ENCODE data around the gene ALDH1A1. TPM values are rescaled to one million over a fixed set of nuclear protein-coding genes. Genes with fewer than 3 reads are reported as not detected.

Gene ALDH1A1
- total and polyA plus RNA-seq, 2 donors (not counting 3 experiments of a cell fraction or from before 2014, with no cell fraction given) = 91.1 to 287 TPM

DNA sequence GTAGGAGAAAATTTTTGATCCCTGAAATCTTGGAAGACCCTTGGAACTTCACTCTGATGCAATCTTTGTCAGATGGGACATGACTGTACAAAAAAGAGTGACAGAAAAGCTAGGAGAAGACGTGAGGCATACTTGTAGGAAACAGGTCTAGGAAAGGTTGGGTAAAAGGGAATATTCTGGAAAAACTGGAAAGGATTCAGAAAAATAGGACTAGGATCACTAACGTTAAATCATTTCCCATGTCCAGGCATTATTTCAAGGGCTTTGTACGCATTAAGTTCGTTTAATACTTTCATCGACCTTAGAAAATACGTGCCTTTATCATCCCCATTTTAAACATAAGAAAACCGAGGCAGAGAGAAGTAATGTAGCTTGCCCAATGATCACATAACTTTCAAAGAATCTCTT lies 2.9 kb downstream of the ALDH1A1 start:
- Histone ChIP-seq H3K9ac (replicated peaks; ENCODE audit: extremely low read depth, insufficient read depth, low read length) (no peak overlapping the region), H3K79me2 (ENCODE audit: control insufficient read depth, insufficient read depth, low read length) (peaks cover 8% of the 10 kb centered on the region), H3K36me3 (ENCODE audit: control insufficient read depth in 2 of 2, extremely low read depth in 1 of 2, insufficient read depth in 2 of 2, low read length in 2 of 2) (peaks cover 0 to 2% of the 10 kb centered on the region in 2 experiments), H3K27ac (ENCODE audit: insufficient read depth, low read depth, low read length) (no peak overlapping the region), H3K4me2 (ENCODE audit: insufficient read depth, low read length) (peak overlapping the region; percentile 77), H3K4me3 (replicated peaks in 1 of 3; ENCODE audit: insufficient read depth in 1 of 3, low read depth in 1 of 3, low read length in 3 of 3) (peak overlapping the region in 1 of 3 experiments; percentile 84), H3K9me1 (replicated peaks; ENCODE audit: control insufficient read depth, extremely low read depth, insufficient read depth, low read length) (no peaks in the 10 kb centered on the region), H3K27me3 (ENCODE audit: control insufficient read depth in 2 of 2, insufficient read depth in 2 of 2, low read length in 2 of 2) (no peaks in the 10 kb centered on the region), H3K4me1 (ENCODE audit: control insufficient read depth, extremely low read depth, insufficient read depth, low read length) (peaks cover 7% of the 10 kb centered on the region), H3K9me3 (replicated peaks; ENCODE audit: control insufficient read depth, insufficient read depth, low read length) (no peaks in the 10 kb centered on the region), H4K20me1 (replicated peaks; ENCODE audit: control insufficient read depth, extremely low read depth, insufficient read depth, low read length) (no peaks in the 10 kb centered on the region), H2AFZ (ENCODE audit: low read depth, low read length) (peak overlapping the region; percentile 24)
- intact Hi-C loops (cut with micrococcal nuclease) = loop anchor here (2.0 to 5.0 kb wide), 3 partner anchors 25 to 133 kb away; no protein-coding TSS in a partner anchor
- ChIA-PET CTCF (interaction anchor here (0.6 to 2.4 kb wide), 10 partner anchors 8 to 224 kb away, joined by 3 to 14 read pairs (median 3); no protein-coding TSS in a partner anchor), POLR2A (interaction anchor here (1.1 kb wide), 1 partner anchor 202 kb away, joined by 3 read pairs; the partner anchor contains the start of gene ANXA1)
- DNase-seq (ENCODE audit: low read depth, low spot score) (no peak), FAIRE-seq (no peak)
- TF ChIP-seq JUN (IDR thresholded peaks at IDR 0.05; ENCODE audit: borderline replicate concordance, insufficient read depth, insufficient read length, low read depth) (no peak), POLR2AphosphoS5 (IDR thresholded peaks at IDR 0.05; ENCODE audit: insufficient read depth, low read depth, low read length) (no peak), POLR2A (IDR thresholded peaks at IDR 0.05; ENCODE audit: low read depth, low read length) (no peak), FOS (IDR thresholded peaks at IDR 0.05; ENCODE audit: borderline replicate concordance, insufficient read depth, low read length) (no peak), GATA2 (IDR thresholded peaks at IDR 0.05; ENCODE audit: insufficient read depth, insufficient read length, low read depth, low read length) (no peak), MYC (IDR thresholded peaks at IDR 0.05; ENCODE audit: low read depth, low read length) (no peak), EZH2 (IDR thresholded peaks at IDR 0.05; ENCODE audit: borderline replicate concordance, low read depth, low read length, severe bottlenecking) (no peak)
- TF ChIP-seq, protein P1, sequence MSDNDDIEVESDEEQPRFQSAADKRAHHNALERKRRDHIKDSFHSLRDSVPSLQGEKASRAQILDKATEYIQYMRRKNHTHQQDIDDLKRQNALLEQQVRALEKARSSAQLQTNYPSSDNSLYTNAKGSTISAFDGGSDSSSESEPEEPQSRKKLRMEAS (IDR thresholded peaks at IDR 0.05; ENCODE audit: insufficient read depth, insufficient read length) = no peak
- TF ChIP-seq, protein P2, sequence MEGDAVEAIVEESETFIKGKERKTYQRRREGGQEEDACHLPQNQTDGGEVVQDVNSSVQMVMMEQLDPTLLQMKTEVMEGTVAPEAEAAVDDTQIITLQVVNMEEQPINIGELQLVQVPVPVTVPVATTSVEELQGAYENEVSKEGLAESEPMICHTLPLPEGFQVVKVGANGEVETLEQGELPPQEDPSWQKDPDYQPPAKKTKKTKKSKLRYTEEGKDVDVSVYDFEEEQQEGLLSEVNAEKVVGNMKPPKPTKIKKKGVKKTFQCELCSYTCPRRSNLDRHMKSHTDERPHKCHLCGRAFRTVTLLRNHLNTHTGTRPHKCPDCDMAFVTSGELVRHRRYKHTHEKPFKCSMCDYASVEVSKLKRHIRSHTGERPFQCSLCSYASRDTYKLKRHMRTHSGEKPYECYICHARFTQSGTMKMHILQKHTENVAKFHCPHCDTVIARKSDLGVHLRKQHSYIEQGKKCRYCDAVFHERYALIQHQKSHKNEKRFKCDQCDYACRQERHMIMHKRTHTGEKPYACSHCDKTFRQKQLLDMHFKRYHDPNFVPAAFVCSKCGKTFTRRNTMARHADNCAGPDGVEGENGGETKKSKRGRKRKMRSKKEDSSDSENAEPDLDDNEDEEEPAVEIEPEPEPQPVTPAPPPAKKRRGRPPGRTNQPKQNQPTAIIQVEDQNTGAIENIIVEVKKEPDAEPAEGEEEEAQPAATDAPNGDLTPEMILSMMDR (IDR thresholded peaks at IDR 0.05; ENCODE audit: extremely low read depth in 1 of 2, insufficient read depth in 1 of 2, low read depth in 1 of 2, low read length in 2 of 2) = no peak
- no TSS peak for BruUV-seq (replicated peaks)
- dilution Hi-C loops (cut with MboI; ENCODE audit: extremely low pct_ligation_motif_present, low sequenced_read_pairs) = no loop called here
